HG02973 (cell line): ENCODE results near the gene F11R.
"Not testable (repeated sequence)": the region's sequence is repeated elsewhere in the genome, so short reads cannot be mapped to it uniquely, and the experiment has no call there.

ENCODE experiments used
- ATAC-seq: cut with Tn5 transposase; IDR thresholded peaks from one replicate; pipeline ENCODE4 v1.9.1; 2021; ENCODE audit warnings: moderate library complexity; ENCODE audit not compliant: unreplicated experiment

The F11R gene

GRCh38 chr1:160978510-160978927 lies 42.4 kb downstream of the F11R start:
- no peak for ATAC-seq

DNA sequence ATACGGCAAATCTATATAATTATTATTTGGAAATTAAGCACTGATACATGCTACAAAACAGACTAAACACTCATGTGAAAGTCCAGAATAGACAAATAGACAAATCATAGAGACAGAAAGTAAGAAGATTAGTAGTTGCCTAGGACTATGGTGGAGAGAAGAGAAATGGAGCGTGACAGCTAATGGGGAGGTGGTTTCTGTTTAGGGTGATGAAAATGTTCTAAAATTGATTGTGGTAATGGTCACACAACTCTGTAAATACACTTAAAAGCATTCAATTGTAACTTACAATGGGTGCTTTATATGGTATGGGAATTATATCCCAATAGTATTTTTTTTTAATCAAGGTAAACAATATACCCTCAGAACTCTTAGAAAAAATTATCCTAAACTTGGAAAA lies 45.9 kb downstream of the F11R start:
- ATAC-seq = no peak

DNA sequence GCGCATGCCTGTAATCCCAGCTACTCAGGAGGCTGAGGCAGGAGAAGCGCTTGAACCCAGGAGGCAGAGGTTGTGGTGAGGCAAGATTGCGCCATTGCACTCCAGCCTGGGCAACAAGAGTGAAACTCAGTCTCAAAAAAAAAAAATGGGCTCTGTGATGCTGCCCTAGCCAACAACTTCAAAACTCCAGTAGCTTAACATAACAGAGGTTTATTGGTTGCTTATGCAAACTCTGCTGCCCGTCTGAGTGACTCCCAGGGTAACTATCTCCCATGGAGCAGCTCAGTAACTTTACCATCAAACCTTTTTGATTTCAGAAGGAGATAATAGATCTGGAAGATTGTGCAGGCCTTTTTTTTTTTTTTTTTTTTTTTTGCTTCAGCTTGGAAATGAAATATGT lies 47.5 kb downstream of the F11R start:
- ATAC-seq = no peak

- no peak for ATAC-seq
These were observed 48.0 kb downstream of the F11R start for GRCh38 chr1:160972939-160973338.

DNA sequence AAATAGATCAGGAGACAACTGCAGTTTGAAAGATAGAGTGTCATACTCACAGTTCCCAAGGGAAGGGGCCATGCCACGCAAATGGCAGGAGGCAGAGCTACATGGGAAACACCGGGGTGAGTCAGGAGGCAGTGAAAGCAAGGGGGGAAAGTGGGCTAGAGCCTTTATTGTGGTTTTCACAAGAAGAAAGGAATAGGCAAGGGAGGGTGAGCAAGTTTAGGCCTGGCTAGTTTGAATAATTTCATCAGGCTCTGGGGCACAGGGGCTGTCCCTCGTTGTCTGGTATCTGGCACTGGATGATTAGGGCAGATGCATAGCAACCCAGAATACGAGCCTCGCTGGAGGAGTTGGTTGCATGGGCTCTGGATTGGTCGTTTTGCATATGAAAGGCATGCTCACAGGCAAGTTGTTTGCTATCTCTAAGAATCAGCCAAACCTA lies 49.3 kb downstream of the F11R start:
- ATAC-seq = no peak

DNA sequence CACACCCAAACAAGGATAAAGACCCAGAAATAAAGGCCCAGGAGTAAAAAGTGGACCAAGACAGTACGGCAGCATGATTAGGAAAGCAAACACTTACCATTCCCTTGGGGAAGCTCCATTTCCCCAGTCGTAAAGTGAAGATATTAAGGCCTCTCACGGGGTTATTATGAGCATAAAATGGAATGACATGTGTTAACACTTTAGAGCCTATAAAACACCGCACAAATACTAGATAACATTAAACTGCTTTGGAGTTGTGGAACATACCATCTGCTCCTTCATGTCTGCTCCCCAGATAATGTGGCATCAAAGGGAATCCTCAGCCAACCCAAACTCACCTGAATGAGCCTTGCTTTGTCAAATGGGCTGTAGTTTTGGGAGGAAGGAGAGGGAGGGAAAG lies 57.4 kb downstream of the F11R start:
- ATAC-seq = no peak

DNA sequence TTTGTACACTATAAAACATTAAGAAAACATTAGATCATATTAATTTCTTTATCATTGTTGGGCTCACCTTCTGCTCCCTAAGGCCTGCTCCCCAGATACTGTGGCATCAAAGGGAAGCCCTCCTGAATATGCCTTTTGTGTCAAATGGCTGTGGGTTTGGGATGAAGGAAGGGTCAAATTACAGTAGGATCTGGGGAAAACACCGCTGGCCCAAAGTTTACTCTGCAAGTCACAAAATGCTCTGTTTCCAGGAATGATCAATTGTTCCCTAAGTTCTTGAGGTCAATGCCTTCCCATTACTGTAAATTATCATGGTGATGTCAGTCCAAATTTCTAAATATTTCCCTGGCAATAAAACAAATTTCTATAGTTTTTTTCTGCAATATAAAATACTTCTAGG lies 59.5 kb downstream of the F11R start:
- ATAC-seq = no peak

GRCh38 chr1:160956966-160957365 lies 64.0 kb downstream of the F11R start:
- ATAC-seq = no peak

- ATAC-seq = no peak
These were observed 66.5 kb downstream of the F11R start, which contains the start of gene ITLN2 for GRCh38 chr1:160954158-160955104. Gene ITLN2 (minus strand): TSS chr1:160954809. CDS start chr1:160954741, 68 bp downstream.

DNA sequence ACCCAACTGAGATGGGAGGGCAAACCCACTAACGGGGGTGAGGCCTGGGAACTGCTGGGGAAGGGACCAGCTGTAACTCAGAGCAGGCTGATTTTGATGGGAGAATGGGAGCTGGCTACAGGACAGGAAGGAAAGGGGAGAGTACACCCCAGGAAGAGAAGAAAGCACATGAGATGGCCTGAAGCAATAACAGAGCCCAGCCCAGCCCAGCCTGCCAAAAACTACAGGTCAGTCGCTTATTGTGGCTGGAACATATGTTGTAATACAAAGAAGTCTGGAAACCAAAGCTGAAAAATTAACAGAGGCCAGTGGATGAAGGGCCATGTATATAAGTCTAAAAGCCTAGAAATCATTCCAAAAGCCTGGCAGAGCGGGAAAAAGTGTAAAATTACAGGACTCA lies 67.9 kb downstream of the F11R start:
- ATAC-seq = no peak

GRCh38 chr1:160952129-160952510 lies 68.8 kb downstream of the F11R start:
- ATAC-seq = no peak

GRCh38 chr1:160951443-160952128 lies 69.4 kb downstream of the F11R start:
- no peak for ATAC-seq

GRCh38 chr1:160950657-160951056 lies 70.3 kb downstream of the F11R start:
- ATAC-seq = no peak

GRCh38 chr1:160949881-160950280 lies 71.1 kb downstream of the F11R start:
- ATAC-seq = no peak

DNA sequence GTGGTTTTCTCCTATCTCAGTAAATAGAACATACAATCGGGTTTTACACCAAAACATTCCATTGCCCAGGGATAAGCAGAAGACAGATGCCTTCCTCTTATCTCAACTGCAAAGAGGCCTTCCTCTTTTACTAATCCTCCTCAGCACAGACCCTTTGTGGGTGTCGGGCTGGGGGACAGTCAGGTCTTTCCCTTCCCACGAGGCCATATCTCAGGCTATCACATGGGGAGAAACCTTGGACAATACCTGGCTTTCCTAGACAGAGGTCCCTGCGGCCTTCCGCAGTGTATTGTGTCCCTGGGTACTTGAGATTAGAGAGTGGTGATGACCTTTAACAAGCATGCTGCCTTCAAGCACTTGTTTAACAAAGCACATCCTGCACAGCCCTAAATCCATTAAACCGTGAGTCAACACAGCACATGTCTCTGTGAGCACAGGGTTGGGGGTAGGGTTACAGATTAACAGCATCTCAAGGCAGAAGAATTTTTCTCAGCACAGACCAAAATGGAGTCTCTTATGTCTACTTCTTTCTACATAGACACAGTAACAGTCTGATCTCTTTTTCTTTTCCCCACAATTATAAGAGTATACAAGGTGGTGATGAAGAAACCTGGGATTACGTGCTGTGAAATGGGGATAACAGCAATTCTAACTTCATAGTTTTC lies 71.6 kb downstream of the F11R start:
- not testable (repeated sequence) for ATAC-seq

GRCh38 chr1:160947174-160947759 lies 73.7 kb downstream of the F11R start:
- not testable (repeated sequence) for ATAC-seq

- not testable (repeated sequence) for ATAC-seq
These were observed 75.1 kb downstream of the F11R start for GRCh38 chr1:160945881-160946280.
